HG02678 (cell line): ENCODE data around the gene AGK.
"Not testable (repeated sequence)": the region's sequence is repeated elsewhere in the genome, so short reads cannot be mapped to it uniquely, and the experiment has no call there.

Source experiments
- ATAC-seq: cut with Tn5 transposase; IDR thresholded peaks from one replicate; pipeline ENCODE4 v1.9.1; 2021; ENCODE audit warnings: mild to moderate bottlenecking, moderate library complexity; ENCODE audit not compliant: unreplicated experiment

The AGK gene

DNA sequence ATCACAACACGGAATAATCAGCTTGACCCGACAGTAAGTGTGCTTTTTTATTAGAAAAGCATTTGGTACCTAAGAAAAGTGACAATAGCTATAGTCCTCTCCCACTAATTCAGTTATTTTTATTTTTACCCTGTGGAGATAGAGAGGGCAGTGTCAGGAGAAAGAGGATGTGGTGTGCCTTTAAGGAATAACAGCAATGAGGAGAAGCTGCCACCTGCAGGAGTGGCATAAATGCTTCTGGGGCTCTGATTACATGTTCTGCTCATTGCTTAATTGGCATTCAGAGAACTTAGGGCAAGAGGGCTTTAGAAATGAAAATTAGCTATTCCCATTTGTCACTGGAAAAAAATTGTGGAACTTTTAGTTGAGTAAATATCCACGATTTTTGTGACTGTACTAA lies 90.7 kb downstream of the AGK start:
- ATAC-seq: no peak

DNA sequence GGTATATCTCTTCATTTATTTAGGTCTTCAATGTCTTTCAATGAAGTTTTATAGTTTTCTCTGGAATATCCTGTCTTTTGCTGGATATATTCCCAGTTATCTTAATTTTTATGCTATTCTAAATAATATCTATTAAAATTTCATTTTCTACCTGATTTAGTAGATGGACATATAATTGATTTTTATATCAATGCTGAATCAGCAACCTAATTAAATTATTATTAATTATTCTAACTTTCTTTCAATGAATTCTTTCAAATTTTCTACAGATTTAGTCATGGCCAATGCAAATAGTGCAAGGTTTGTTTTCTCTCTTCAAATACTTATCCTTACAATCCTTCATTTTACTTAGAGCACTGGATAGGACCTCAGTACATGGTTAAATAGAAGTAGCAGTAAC lies 94.0 kb downstream of the AGK start:
- no peak for ATAC-seq

DNA sequence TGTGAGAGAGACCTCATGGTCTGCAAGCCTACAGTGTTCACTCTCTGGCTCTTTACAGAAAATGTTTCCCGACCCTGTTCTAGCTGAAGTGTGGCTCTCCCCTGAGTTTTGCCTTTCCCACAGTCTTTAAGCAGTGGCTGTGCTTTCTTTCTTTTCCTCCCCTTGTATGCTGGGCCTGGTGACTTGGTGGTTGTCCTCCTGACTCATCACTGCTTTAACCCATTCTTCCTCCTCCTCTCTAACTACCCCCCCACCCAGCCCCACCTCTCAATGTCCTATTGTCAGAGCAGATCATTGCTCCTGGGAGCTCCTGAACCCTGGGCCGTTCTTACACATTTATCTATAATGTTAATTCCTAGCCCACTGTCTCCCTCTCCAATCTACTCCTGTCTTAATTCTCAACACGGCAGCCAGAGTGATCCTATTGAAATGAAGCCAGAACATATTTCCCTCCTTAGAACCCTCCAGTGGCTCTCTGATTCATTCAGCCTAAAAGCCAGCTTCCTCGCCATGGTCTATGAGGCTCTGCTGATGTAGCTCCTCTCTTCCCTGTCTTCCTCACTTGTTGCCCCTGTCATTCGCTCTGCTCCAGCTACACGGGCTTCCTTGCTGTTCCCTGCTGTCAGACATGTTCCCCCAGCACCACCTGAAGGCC lies 95.7 kb downstream of the AGK start:
- no peak for ATAC-seq

DNA sequence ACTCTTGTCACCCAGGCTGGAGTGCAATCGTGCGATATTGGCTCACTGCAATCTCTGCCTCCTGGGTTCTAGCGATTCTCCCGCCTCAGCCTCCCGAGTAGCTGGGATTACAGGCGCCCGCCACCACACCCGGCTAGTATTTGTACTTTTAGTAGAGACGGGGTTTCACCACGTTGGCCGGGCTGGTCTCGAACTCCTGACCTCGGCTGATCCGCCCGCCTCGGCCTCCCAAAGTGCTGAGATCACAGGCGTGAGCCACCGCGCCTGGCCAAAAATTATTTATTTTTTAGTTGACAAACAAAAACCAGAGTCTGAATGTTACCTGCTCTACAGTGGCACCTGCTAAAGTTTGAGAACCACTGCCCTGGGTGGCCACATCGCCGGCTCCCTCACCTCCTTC lies 96.5 kb downstream of the AGK start:
- not testable (repeated sequence) for ATAC-seq

DNA sequence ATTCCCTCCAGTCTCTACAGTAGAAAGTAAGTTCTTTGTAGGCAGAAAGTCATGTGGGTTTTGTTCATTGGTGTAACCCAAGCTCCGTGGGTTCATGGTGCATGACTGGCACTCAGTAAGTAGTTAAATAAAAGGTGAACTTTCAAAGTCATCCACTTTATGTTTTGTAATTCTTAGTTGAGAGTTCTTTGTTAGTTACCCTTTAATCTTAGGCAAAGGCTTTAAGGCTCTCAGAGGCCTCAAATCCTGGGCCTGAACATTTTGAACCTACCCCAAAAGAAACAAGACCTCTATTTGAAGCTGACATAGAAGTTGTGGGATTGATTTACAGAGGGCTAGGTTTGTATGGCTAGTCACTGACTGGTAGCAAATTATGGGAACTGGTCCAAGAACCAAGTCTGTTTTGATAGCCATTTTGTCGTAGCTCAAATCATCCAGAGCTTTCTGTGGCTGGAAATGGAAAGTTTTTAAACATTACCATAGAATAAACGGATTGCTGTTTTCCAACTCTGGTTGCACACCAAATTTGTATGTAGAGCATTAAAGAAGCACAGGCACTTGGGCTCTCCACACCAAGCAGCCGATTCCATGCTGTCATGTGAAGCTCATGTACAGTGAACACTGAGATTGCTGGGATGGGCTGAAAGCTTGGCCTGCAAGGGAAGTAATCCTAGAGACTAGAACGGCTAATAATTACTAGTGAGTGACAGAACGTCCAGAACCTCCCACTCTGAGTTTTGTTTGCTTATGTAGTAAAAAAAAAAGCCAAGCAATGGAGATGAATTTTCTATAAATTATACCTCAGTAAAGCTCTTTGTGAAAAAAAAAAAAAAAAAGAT lies 97.3 kb downstream of the AGK start:
- no peak for ATAC-seq

DNA sequence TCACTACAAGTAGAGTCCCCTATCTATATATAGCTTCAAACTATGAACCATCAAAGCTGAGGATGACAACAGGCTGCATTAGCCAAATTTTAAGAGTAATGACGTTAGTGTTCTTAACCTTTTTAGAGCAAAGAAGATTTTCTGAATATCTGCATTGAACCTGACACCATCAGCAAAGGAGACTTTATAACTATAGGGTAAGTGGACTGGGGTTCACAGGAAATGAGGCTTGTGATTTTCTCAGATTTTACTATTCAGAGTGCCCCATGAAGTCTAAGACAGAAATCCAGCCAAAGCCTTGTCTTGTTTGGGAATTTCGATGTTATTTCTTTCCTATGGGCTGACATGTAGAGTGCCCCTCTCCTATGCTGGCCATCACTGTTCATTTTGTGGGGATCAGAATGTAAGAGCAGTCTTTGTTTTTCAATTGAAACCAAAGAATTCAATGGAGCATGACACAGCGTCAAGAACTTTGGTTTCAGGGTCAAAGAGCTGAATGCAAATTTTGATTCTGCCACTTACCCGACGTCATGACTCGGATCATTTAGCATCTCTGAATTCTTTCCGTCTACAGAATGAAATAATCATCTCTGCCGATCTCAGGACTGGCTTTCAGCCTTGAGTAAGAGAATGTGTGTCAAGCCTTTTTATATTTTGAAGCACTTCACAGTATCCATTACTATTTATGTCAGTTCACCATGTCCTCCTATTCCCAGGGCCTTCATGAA lies 98.1 kb downstream of the AGK start:
- peak; percentile 50 for ATAC-seq

DNA sequence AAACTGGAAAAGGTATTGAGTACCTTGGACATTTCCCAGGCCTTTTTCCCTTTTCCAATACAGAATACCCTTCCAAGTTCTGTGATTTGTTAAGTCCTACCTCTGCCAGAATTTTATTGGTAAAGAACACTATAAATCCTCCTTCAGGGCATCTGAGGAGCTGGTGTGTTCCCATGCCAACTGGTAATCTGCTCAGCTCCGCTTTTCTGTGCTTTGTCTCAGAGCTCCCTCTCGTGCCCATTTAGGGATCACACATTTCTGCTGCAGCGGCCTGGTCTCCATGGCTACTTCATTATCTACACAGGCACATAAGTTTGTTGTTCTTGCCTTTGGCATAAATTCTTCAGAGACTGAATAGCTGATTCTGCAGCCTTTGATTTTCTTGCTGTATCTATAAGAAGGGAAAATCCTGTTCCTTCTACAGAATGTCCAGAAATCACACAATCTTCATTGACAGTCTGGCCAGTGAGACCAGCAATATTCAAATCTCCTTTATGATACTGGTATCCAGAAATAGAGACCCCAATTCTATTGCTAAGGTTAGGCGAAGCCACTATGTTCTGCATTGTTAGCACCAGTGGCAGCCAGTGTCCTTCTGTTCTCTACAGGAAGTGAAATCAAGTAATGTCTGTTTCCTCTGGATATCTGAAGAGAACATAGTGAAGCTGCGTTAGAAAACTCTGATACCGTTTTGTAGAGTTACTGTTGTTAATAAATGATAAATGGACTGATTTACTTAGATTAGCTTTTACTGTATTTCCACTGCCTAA lies 98.8 kb downstream of the AGK start:
- ATAC-seq: peak; percentile 37

DNA sequence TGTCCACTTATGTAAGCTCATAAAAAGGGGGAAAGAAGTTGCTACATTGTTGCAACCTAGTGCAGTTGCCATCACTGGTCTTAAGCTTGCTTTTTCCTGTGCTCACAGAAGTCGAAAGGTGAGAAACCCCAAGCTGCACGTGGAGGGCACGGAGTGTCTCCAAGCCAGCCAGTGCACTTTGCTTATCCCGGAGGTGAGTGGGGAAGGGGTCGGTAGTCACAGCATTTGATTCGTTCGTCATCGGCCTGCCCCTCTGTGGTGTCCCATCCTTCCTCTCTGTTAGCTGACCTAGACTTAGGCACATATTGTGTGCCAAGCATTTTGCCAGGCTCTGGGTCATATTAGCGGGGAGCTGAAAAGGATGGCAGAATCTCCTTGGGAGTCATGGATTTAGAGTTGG lies 100.2 kb downstream of the AGK start:
- ATAC-seq: no peak

DNA sequence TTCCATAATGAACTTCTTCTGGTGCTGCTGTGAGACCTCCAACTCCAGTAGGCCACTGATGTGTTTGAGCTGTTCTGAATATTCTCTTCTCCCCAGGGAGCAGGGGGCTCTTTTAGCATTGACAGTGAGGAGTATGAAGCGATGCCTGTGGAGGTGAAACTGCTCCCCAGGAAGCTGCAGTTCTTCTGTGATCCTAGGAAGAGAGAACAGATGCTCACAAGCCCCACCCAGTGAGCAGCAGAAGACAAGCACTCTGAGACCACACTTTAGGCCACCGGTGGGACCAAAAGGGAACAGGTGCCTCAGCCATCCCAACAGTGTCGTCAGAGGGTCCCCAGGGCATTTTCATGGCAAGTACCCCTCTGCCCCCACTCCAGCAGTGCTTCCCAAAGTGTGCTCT lies 101.5 kb downstream of the AGK start:
- ATAC-seq: no peak

DNA sequence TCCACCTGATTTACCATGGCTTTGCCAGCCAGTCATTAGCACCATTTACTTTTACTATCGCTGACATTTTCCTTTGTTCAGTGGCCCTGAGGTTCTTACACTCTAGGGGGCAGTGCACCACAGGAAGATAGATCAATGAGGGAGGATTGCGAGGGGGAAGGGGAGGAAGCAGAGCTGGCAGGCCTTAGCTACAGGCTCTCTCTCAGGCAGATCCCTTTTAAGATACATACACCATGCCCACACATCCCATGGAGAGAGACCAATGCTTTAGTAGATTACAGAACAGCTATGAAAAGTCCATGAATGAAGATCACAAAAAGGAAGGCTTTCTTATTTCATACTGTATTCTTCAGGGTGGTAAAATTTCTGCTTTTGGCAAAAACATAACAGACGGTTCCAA lies 103.3 kb downstream of the AGK start:
- ATAC-seq: peak; percentile 94

DNA sequence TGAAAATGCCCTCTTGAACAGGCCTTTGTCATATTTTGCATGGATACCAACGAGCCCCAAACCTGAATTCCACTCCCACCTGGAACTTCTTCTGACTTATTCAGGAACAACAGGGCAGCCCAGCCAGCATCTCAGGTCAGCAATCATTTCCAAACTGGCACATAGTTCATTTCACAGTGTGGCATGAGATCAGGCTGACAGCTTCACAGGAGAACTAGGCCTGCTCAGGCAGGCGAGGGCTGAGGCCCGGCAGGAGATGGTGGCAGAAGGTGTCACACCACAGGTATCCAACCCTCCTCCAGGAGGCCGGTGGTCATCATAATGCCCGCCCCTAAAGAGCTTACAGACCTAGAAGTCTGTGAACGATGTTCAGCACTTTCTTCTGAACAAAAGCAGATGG lies 108.3 kb downstream of the AGK start:
- no peak for ATAC-seq

DNA sequence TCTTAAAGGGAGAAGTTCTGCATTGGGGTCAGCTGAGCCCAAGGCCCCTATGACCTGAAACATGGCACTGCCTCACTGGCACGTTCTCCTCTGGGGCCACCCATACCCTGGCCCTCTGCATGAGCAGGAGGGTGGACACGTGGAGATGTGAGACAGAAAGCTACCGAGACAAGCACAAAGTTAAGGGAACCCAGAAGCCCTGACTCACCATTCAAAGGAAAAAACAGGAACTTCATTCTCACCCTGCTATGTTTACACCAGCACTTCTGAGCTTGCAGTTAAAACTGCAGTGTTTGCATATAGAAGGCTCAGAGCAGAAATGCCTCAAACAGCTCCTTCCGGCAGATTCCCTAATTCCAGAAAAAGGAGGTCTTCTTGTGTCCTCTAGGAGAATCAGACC lies 109.0 kb downstream of the AGK start:
- no peak for ATAC-seq

DNA sequence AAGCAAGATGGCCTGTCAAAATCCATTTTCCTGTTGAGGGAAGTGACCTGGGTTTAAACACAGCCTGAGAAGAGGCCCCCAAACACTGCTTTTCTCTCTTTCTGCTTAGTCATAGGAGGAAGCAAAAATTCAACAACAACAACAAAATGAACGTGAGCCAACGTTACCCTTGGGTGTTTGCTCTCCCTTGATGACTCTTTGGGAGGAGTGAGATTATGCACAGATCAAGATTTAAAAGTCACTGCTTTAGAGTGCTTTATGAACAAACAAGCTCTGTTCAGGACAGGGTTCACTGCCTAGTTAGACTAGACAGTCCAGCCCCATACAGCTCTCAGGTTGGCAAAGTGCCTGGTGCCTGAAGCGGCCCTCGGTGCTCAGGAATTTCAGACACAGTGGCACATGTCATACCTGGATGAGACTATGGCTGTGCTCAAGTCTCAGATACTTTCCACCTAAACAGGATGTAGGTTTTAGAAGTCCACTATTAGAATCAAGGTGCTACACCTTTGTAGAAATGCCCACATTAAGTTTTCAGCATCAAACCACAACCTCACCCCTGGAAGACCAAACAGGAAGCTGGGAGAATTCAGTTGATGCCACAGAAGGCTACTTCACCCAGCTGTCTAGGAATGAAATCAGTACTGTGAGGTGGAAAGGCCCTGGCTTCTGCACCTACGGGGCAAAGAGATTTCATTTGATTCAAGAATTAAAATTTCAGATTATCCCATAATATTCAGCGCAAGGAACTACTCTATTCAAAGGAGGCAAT lies 112.1 kb downstream of the AGK start:
- ATAC-seq: no peak

DNA sequence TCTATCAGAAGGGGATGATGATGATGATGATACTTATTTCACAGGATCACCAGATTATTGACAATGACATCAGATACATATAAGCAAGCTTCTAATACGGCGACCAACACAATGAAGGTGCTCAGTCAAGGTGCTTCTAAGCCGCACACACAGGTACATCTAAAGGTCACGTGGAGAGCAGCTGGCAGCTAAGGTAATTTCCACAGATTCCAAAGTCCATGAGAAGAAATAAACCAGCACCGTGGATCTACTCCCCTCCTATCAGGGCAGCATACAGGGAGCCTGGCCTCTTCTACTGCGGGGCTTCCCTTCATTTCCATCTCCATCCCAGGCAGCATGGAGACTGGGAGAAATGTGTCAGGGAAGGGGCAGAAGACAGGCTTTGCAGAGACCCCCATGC lies 113.2 kb downstream of the AGK start:
- no peak for ATAC-seq

DNA sequence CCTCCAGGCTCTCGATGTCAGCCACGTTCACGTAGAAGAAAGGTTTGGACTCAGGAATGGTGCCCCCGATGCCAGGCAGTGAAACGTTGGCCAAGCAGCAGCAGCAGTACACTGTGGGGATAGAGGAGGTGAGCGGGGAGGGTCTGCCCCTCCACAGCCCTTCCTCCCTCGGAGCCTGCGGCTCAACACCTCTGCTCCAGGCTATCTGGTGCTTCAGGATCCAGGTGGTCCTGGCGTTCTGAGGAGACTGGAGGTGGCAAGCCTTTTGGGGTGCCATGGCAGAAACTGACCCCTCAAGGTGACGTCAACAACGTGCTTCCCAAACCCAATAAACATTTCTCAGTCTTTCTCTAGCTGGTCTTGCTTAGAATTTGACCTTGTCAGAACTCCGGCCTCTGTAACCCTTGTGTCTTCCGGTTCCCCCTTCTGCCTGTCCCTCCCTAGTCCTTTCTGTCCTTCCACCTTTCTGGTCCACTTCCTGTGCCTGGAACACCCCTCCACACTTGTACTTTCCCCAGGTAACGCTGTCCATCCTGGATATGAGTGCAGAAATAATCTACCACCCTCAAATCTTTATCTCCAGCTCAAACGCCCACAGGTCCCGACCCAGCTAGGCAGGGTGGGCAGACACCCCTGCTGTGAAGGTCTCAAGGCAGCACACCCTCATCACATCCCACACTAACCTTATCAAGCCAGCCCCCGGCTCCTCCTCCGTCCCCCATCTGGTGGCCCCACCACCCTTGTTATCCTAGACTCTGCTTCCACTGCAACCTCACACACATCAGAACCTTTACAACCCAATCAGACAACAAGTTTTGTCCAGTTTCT lies 114.2 kb downstream of the AGK start:
- ATAC-seq: no peak

DNA sequence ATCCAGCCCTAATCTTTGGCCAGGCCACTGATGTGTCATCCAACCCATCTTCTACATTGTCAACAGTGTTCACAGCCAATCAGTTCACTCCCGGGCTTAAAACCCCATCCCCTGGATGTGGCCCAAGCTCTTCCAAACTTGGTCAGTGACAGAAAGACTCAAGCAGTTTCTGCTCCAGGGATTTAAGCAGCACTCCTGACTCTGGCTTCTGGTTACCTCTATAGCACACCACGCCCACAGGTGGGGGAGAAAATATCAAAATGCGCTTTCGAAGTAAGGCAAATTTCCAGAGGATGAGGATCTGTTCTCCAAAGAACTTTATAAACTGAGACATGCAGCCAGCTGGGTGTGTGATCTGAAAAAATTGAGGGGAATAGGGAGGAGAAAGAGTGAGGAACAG lies 114.9 kb downstream of the AGK start:
- ATAC-seq: no peak

DNA sequence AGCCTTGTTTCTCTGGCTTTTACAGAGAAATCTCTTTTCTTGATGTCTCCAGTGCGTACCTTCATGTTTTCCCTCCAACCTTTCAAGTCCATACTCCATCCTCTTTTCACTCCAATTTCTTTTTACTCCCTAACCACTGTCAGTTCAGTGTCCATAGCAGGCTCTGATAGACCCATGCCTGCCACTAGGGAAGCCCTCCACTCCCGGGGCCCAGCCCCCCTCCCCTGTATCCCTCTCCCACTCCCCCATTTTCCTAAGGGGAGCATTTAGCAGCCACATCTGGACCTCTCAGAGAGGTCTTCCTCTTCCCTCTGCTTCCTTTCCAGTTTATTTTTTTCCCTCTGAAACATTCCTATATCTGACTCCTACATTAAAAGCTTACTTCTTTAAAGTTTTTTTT lies 117.6 kb downstream of the AGK start:
- no peak for ATAC-seq

DNA sequence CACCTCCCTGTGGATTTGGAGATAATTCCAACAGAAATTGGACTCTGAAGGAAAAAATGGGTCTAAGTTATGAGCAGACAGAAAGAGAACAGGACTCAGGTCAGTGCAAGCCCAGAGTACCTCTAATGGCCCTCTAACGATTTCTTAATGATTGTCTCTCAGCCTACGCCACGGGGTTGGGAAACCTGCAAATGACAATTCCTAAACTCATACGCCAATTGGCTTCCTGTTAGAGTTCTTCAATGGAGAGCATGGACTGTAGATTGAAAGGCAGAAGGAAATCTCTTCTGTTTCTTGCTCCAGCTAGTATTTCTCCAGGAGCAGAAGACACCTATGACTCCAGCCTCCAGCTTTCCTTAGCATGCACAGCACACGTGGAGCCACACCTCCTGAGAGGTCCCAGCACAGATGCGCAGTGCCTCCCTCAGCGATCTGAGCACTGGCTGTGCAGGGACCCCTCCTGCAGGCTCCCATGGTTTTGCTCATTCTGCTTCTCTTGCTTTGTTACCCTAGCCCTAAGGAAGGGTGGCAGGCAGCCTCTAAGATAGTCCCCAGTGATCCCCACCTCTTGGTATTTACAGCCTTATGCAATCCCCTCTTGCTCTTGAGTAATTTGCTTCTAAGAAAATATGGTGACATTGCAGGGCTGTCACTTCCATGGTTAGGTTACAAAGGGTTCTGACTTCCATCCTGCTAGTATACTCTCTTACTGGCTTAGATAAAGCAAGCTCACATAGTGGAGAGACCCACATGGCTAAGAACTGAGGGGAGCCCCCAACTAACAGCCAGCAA lies 120.7 kb downstream of the AGK start:
- ATAC-seq: no peak

DNA sequence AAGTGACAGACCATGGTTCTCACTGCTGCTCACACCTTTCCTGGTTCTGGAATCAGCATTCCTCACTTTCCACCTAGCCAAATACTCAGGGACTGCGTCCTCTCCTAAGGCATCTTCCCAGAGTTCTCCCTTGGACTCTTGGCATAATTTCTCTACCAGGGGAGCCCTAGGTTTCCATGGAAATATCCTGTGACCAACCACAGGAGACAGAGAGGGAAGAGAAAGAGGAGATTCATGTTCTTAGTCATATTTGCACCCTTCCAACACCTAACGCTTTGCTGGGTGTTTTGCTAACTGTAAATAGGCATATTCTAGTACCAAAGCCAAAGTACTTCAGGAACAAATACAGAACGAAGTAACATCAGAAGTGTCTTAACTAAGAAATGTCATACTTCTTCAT lies 122.1 kb downstream of the AGK start:
- no peak for ATAC-seq
